ENCODE measurements around the gene PCDHGA6.
"Not testable (repeated sequence)": the region's sequence is repeated elsewhere in the genome, so short reads cannot be mapped to it uniquely, and the experiment has no call there.

Gene PCDHGA6

DNA sequence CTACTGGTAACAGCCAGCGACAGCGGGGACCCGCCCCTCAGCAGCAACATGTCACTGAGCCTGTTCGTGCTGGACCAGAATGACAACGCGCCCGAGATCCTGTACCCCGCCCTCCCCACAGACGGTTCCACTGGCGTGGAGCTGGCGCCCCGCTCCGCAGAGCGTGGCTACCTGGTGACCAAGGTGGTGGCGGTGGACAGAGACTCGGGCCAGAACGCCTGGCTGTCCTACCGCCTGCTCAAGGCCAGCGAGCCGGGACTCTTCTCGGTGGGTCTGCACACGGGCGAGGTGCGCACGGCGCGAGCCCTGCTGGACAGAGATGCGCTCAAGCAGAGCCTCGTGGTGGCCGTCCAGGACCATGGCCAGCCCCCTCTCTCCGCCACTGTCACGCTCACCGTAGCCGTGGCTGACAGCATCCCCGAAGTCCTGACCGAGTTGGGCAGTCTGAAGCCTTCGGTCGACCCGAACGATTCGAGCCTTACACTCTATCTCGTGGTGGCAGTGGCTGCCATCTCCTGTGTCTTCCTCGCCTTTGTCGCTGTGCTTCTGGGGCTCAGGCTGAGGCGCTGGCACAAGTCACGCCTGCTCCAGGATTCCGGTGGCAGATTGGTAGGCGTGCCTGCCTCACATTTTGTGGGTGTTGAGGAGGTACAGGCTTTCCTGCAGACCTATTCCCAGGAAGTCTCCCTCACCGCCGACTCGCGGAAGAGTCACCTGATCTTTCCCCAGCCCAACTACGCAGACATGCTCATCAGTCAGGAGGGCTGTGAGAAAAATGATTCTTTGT lies 20.9 kb downstream of the PCDHGA6 start:
- not testable (repeated sequence) for DNase-seq

DNA sequence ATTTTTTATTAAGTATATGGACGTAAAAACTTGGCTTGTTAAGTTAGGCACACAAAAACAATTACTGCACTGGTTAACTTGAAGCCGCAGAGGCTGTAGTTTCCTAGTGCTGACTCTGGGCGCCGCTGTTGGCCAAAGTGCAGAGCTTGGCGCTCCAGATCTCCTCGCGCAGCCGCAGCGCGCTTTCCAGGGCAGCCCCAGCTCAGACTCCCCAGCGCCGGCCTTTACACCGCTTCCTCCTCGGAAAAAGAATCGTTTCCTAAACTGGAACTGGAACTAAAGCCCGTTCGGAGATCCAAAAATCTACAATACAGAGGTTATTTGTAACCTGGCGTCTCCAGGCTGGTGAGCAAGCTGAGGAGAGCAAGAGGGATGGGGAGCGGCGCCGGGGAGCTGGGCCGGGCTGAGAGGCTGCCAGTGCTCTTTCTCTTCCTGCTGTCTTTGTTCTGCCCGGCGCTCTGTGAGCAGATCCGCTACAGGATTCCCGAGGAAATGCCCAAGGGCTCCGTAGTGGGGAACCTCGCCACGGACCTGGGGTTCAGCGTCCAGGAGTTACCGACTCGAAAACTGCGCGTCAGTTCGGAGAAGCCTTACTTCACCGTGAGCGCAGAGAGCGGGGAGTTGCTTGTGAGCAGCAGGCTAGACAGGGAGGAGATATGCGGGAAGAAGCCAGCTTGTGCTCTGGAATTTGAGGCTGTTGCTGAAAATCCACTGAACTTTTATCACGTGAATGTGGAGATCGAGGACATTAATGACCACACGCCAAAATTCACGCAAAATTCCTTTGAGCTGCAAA lies 24.3 kb downstream of the PCDHGA6 start, which contains the start of gene PCDHGB5:
TSS of gene PCDHGB5 (plus strand) at position 192 of the 796 bp plus-strand sequence. CDS start at position 373, 181 bp downstream.
- peak; percentile 42 for DNase-seq

DNA sequence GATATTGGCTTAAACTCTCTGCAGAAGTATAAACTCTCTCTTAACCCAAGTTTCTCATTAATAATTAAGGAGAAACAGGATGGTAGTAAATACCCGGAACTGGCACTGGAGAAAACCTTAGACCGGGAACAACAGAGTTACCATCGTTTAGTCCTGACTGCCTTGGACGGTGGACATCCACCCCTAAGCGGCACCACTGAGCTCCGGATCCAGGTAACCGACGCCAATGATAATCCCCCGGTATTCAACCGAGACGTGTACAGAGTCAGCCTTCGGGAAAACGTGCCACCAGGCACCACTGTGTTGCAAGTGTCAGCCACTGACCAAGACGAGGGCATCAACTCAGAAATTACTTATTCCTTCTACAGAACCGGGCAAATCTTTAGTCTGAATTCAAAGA lies 24.9 kb downstream of the PCDHGA6 start:
- DNase-seq: no peak

DNA sequence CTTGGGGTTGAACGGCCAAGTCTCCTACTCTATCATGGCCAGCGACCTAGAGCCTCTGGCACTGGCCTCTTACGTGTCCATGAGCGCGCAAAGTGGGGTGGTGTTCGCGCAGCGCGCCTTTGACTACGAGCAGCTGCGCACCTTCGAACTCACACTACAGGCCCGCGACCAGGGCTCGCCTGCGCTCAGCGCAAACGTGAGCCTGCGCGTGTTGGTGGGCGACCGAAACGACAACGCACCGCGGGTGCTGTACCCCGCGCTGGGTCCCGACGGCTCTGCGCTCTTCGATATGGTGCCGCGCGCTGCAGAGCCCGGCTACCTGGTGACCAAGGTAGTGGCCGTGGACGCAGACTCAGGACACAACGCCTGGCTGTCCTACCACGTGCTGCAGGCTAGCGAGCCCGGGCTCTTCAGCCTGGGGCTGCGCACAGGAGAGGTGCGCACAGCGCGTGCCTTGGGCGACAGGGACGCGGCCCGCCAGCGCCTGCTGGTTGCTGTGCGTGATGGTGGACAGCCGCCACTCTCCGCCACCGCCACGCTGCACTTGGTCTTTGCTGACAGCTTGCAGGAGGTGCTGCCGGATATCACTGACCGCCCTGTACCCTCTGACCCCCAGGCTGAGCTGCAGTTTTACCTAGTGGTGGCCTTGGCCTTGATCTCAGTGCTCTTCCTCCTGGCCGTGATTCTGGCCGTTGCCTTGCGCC lies 26.0 kb downstream of the PCDHGA6 start:
- no peak for DNase-seq

DNA sequence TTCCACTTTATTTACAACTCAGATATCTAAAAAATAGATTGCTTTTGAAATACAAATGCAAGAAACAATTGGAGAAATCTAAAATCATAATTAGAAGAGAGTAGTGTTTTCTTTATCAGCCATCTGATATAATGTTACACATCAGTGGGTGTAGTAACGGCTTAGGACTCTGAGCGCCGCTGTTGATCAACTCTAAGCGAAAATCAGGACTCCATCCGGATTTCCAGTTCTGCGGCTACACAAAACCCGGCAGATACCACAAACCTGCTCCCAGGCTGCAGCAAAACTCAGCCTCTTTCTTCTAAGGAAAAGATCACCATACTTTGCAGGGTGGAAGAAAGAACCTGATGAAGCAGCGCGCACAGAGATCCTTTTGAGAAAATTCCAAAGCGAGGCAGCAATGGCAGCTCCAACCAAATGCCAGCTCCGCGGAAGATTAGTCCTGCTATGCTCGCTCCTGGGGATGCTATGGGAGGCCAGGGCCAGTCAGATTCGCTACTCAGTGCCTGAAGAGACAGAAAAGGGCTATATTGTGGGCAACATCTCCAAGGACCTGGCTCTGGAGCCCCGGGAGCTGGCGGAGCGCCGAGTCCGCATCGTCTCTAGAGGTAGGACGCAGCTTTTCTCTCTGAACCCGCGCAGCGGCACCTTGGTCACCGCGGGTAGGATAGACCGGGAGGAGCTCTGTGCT lies 29.0 kb downstream of the PCDHGA6 start, which contains the start of gene PCDHGA9:
TSS of gene PCDHGA9 (plus strand) at position 226 of the 691 bp plus-strand sequence. CDS start at position 401, 175 bp downstream.
- no peak for DNase-seq

DNA sequence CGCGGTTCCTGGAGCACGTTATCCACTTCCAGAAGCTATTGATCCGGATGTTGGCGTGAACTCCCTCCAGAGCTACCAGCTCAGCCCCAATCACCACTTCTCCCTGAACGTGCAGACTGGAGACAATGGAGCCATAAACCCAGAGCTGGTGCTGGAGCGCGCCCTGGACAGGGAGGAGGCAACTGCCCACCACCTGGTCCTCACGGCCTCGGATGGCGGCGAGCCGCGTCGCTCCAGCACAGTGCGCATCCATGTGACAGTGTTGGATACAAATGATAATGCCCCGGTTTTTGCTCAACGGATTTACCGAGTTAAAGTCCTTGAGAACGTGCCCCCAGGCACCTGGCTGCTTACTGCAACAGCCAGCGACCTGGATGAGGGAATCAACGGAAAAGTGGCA lies 29.7 kb downstream of the PCDHGA6 start:
- DNase-seq: no peak

DNA sequence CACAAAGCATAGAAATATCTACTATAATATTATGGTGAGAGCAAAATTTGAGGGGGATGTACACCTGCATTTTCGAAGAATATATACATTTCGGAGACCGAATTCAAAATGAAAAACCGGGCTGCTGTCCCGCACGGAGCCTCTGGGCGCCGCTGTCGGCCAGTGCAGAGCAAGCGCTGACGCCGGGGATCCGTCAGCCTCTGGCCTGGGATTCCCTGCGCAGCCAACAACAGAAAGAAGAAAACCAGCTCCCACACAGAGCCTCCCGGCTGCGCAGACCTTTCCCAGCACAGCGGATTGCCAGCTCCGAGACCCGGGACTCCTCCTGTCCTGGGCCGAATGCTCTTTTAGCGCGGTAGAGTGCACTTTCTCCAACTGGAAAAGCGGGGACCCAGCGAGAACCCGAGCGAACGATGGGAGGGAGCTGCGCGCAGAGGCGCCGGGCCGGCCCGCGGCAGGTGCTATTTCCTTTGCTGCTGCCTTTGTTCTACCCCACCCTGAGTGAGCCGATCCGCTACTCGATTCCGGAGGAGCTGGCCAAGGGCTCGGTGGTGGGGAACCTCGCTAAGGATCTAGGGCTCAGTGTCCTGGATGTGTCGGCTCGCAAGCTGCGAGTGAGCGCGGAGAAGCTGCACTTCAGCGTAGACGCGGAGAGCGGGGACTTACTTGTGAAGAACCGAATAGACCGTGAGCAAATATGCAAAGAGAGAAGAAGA lies 34.3 kb downstream of the PCDHGA6 start, which contains the start of gene PCDHGB6:
TSS of gene PCDHGB6 (plus strand) at position 232 of the 716 bp plus-strand sequence. CDS start at position 414, 182 bp downstream.
- peak; percentile 36 for DNase-seq

DNA sequence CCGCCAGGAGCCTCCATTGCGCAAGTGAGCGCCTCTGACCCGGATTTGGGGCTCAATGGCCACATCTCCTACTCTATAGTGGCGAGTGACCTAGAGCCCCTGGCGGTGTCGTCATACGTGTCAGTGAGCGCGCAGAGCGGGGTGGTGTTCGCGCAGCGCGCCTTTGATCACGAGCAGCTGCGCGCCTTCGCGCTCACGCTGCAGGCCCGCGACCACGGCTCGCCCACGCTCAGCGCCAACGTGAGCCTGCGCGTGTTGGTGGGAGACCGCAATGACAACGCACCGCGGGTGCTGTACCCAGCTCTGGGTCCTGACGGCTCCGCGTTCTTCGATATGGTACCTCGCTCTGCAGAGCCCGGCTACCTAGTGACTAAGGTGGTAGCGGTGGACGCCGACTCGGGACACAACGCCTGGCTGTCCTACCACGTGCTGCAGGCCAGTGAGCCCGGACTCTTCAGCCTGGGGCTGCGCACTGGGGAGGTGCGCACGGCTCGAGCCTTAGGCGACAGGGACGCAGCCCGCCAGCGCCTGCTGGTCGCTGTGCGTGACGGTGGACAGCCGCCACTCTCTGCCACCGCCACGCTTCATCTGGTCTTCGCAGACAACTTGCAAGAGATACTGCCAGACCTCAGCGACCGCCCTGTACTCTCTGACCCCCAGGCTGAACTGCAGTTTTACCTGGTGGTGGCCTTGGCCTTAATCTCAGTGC lies 36.1 kb downstream of the PCDHGA6 start:
- no peak for DNase-seq

DNA sequence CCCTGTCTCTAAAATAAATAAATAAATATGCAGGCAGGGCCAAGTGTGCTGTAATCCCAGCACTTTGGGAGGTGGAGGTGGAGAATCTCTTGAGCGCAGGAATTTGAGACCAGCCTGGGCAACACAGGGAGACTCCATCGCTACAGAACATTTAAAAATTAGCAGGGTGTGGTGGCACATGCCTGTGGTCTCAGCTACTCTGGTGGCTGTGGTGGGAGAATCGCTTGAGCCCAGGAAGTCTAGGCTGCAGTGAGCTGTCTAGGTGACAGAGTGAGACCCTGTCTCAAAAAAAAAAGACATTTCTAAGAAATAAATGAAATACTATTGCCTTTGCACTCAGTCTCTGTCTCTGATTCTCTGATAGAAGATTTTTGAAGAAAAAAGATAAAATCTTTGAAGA lies 37.9 kb downstream of the PCDHGA6 start:
- no peak for DNase-seq

DNA sequence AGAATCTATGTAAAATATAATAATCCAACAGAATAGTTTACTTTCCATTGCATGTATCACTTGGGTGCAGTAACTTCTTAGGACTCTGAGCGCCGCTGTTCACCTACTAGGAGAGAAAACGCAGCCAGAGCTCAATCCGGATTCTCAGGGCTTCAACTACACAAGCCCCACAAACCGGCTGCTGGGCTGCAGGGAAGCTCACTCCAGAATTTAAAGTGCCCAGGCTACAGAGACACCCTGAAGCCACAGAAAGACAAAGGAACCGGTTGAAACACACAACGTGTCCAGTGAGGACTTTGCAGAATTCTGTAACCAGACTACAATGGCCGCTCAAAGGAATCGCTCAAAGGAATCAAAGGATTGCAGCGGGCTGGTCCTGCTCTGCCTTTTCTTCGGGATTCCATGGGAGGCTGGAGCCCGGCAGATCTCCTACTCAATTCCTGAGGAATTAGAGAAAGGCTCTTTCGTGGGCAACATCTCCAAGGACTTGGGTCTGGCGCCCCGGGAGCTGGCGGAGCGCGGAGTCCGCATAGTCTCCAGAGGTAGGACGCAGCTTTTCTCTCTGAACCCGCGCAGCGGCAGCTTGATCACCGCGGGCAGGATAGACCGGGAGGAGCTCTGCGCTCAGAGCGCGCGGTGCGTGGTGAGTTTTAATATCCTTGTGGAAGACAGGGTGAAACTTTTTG lies 39.3 kb downstream of the PCDHGA6 start, which contains the start of gene PCDHGA10:
TSS of gene PCDHGA10 (plus strand) at position 134 of the 686 bp plus-strand sequence. CDS start at position 323, 189 bp downstream.
- DNase-seq: peak; percentile 55

DNA sequence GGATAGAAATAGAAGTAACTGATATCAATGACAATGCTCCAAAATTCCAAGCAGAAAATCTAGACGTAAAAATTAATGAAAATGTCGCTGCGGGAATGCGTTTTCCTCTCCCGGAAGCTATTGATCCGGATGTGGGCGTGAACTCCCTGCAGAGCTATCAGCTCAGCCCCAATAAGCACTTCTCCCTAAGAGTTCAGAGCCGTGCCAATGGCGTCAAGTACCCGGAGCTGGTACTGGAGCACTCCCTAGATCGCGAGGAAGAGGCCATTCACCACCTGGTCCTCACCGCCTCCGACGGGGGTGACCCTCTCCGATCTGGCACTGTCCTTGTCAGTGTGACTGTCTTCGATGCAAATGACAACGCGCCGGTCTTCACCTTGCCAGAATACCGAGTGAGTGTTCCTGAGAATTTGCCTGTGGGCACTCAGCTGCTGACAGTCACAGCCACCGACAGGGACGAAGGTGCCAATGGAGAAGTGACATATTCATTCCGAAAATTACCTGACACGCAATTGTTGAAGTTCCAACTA lies 39.9 kb downstream of the PCDHGA6 start:
- no peak for DNase-seq

DNA sequence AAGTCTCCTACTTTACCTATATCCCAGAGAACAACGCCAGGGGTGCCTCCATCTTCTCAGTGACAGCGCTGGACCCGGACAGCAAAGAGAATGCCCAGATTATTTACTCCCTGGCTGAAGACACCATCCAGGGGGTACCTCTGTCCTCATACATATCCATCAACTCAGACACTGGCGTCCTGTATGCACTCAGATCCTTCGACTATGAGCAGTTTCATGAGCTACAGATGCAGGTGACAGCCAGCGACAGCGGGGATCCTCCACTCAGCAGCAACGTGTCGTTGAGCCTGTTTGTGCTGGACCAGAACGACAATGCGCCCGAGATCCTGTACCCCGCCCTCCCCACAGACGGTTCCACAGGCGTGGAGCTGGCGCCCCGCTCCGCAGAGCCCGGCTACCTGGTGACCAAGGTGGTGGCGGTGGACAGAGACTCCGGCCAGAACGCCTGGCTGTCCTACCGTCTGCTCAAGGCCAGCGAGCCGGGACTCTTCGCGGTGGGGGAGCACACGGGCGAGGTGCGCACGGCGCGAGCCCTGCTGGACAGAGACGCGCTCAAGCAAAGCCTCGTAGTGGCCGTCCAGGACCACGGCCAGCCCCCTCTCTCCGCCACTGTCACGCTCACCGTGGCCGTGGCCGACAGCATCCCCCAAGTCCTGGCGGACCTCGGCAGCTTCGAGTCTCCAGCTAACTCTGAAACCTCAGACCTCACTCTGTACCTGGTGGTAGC lies 41.0 kb downstream of the PCDHGA6 start:
- not testable (repeated sequence) for DNase-seq

DNA sequence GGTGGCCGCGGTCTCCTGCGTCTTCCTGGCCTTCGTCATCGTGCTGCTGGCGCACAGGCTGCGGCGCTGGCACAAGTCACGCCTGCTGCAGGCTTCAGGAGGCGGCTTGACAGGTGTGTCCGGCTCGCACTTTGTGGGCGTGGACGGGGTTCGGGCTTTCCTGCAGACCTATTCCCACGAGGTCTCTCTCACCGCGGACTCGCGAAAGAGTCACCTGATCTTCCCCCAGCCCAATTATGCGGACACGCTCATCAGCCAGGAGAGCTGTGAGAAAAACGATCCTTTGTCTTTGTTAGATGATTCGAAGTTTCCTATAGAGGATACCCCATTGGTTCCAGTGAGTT lies 41.6 kb downstream of the PCDHGA6 start:
- not testable (repeated sequence) for DNase-seq

DNA sequence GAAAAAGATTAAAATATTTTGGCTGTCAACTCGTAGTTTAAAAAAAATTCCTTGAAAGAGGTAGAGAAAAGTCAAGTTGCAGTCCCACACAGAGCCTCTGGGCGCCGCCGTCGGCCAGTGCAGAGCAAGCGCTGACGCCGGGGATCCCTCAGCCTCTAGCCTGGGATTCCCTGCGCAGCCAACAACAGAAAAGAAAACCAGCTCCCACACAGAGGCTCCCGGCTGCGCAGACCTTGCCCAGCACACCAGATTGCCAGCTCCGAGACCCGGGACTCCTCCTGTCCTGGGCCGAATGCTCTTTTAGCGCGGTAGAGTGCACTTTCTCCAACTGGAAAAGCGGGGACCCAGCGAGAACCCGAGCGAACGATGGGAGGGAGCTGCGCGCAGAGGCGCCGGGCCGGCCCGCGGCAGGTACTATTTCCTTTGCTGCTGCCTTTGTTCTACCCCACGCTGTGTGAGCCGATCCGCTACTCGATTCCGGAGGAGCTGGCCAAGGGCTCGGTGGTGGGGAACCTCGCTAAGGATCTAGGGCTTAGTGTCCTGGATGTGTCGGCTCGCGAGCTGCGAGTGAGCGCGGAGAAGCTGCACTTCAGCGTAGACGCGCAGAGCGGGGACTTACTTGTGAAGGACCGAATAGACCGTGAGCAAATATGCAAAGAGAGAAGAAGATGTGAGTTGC lies 43.9 kb downstream of the PCDHGA6 start, which contains the start of gene PCDHGB7:
TSS of gene PCDHGB7 (plus strand) at position 184 of the 679 bp plus-strand sequence. CDS start at position 367, 183 bp downstream.
- not testable (repeated sequence) for DNase-seq

DNA sequence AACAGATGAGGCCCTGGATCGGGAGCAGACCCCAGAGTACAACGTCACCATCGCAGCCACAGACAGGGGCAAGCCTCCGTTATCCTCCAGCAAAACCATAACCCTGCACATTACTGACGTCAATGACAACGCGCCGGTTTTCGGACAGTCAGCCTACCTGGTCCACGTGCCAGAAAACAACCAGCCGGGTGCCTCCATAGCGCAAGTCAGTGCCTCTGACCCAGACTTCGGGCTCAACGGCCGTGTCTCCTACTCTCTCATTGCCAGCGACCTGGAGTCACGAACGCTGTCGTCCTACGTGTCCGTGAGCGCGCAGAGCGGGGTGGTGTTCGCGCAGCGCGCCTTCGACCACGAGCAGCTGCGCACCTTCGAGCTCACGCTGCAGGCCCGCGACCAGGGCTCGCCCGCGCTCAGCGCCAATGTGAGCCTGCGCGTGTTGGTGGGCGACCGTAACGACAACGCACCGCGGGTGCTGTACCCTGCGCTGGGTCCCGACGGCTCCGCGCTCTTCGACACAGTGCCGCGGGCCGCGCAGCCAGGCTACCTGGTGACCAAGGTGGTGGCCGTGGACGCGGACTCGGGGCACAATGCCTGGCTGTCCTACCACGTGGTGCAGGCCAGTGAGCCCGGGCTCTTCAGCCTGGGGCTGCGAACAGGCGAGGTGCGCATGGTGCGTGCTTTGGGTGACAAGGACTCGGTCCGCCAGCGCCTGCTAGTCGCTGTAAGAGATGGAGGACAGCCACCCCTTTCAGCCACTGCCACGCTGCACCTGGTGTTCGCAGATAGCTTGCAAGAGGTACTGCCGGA lies 45.6 kb downstream of the PCDHGA6 start:
- DNase-seq: no peak

DNA sequence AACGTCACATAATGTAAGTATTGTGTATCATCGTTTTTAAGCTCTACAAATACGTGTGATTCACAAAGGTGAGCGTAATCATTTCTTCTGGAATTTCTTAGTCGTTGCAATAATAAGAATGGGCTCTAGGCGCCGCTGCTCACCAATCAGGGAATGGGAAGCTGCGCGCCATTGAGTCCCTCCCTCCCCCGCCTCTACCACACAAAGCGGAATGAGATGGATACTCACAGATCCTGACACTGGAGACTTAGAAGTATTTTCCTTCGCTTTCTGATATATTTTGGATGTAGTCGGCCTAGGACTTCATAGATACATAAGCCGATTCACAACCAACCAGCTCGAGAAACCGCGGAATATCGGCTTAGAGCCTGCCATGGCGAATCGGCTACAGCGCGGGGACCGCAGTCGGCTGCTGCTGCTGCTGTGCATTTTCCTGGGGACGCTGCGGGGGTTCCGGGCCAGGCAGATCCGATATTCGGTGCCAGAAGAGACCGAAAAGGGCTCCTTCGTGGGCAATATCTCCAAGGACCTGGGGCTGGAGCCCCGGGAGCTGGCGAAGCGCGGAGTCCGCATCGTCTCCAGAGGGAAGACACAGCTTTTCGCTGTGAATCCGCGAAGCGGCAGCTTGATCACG lies 47.3 kb downstream of the PCDHGA6 start, which contains the start of gene PCDHGA11:
TSS of gene PCDHGA11 (plus strand) at position 197 of the 634 bp plus-strand sequence. CDS start at position 374, 177 bp downstream.
- DNase-seq: no peak

DNA sequence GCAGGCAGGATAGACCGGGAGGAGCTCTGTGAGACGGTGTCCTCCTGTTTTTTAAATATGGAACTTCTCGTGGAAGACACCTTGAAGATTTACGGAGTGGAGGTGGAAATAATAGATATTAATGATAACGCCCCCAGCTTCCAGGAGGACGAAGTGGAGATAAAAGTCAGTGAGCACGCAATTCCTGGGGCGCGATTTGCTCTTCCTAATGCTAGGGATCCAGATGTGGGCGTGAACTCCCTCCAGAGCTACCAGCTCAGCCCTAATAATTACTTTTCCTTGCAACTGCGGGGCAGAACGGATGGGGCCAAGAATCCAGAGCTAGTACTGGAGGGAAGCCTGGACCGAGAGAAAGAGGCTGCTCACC lies 47.8 kb downstream of the PCDHGA6 start:
- no peak for DNase-seq

All from activated T-cell treated with anti-CD3 and anti-CD28 coated beads, Interleukin-2, amount 50 U/mL, for 1 hour (primary cell).